HG03432 (cell line): Measurements from ENCODE around the gene NIPSNAP2.
"Not testable (repeated sequence)": the region's sequence is repeated elsewhere in the genome, so short reads cannot be mapped to it uniquely, and the experiment has no call there.

Experiments used
- ATAC-seq: cut with Tn5 transposase; IDR thresholded peaks from one replicate; pipeline ENCODE4 v1.9.1; 2021; ENCODE audit warnings: mild to moderate bottlenecking, moderate library complexity; ENCODE audit not compliant: unreplicated experiment

The NIPSNAP2 gene

DNA sequence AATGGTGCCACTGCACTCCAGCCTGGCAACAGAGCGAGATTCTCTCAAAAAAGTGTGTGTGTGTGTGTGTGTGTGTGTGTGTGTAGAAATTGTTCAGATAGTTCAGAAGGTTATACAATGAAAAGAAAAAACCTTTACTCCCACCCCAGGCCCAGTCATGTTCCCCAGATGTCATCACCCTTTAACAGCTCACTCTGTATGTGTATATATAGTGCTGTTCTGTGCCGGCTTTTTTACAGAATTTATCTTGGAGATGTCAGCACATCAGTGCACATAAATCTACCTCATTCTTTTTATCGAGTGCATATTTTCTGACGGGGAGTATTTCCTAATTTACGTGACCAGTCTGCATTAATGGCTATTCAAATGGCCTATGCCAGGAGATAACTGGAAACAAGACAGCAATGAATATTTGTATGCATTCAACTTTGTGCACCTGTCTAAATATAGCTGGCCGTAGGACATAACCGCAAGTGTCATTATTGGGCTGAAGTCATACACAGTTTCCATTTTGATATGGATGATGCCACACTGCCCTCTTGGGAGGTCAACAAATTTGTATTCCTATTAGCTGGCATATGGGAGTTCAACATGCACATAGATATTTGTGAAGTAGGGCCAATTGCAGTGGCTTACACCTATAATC lies 11.7 kb downstream of the NIPSNAP2 start:
- no peak for ATAC-seq

DNA sequence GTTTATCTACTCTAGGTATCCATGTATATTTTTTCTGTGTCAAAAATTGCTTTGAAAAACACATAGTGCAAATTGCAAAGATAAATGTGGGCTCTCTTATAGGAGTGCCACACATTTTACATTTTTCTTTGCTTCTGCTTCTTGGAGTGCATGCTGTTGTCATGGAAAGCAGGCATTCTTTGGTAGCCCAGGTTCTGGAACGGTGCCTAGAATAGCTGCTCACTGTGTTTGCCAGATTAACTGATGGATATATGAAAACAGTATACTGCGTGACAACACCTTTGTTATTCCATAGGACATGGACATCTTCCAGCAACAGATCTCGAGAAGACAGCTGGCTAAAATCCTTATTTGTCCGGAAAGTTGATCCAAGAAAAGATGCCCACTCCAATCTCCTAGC lies 13.4 kb downstream of the NIPSNAP2 start:
- ATAC-seq = no peak

DNA sequence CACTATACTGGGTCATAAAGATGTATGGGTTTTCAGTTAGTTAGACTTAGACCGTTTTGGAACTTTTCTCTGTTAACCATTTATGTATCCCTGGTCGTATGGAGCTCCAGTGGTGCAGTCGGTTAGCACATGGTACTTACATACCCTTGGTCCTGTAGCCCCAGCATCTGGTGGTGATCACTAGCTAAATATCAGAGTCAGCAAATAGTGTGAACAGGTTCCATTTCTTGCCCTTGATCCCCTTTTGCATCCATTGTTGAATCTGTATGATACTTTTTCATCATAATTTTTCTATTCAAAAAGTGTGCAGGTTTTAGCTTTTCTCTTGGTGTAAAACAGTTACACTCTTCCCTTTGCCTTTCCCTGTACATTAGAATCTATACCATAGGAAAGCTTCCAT lies 15.9 kb downstream of the NIPSNAP2 start:
- ATAC-seq = no peak

DNA sequence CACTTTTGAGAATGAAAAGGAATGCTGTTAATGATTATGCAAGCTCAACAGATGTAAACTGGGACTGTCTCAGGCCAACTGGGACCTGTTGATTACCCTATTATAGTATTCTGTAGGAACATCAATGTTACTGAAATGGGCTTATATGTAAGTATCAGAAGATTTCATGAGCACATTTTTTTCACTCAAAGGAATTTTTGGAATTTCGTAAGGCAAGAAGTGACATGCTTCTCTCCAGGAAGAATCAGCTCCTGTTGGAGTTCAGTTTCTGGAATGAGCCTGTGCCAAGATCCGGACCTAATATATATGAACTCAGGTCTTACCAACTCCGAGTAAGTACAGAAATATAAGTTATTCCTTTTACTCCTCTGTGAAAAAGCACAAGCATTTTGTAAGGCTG lies 19.2 kb downstream of the NIPSNAP2 start:
- ATAC-seq = no peak

DNA sequence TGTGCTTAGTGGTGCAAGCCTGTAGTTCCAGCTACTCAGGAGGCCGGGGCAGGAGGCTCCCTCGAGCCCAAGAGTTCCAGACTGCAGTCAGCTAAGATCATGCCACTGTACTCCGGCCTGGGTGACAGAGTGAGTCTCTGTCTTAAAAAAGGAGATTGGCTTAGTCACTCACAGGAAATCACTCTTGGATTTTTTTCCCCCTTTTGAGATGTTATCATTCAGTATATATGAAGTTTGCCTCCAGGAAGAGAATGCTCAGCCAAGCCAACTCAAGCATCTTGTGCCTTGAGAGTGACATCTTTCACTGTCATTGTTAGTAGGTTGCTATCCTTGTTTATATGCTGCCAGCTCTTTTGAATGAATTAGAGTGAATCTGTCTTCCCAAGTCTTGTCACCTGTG lies 28.0 kb downstream of the NIPSNAP2 start:
- ATAC-seq = no peak

DNA sequence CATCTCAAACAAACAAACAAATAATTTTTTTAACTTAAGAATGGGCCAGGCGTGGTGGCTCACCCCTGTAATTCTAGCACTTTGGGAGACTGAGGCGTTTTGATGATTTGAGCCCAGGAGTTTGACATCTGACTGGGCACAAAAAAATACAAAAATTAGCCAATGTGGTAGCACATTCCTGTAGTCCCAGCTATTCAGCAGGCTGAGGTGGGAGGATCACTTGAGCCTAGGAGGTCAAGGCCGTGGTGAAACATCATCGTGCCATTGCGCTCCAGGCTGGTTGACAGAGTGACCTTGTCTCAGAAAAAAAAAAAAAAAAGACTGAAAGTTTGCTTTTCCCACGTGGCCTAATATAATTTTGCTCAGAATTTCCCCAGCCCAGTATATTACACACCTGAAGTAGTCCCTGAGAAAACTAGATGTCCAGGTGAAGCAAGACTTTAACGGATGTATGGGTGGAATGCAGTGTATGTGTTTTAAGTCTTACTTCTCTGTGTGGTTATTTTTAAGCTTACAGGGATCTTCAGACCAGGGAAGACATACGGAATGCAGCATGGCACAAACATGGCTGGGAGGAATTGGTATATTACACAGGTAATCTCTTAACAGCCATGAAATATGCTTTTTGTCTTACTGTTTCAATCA lies 32.6 kb downstream of the NIPSNAP2 start:
- ATAC-seq = no peak

DNA sequence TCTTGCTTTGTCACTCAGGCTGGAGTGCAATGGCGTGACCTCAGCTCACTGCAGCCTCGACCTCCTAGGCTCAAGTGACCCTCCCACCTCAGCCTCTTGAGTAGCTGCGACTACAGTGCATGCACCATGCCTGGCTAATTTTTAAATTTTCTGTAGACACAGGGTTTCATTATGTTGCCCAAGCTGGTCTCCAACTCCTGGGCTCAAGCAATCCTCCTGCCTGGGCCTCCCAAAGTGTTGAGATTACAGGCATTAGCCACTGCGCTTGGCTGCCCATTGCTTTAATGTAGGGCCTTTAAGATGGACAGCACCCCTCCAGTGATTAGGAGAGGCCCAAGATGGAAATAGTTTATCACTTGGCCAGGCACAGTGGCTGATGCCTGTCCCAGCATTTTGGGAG lies 39.4 kb downstream of the NIPSNAP2 start:
- ATAC-seq = no peak

DNA sequence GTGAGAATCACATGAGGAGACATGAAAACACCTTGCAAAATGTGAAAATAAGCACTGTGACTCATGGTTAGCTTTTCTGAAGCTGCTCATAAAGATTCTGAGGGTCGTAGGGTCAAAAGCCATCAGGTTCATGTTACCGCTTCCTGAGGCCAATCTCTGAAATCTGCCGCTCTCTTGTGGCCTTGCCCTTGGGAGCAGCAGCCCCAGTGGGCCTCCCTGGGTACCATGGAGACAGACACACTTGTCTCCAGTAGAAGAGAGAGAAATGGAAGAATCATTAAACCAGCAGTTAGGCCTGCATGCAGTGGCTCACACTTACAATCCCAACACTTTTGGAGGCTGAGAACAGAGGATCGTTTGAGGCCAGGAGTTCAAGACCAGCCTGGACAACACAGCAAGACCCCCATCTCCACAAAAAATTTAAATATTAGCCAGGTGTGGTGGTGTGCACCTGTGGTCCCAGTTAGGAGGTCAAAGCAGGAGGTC lies 42.8 kb downstream of the NIPSNAP2 start:
- ATAC-seq = no peak

DNA sequence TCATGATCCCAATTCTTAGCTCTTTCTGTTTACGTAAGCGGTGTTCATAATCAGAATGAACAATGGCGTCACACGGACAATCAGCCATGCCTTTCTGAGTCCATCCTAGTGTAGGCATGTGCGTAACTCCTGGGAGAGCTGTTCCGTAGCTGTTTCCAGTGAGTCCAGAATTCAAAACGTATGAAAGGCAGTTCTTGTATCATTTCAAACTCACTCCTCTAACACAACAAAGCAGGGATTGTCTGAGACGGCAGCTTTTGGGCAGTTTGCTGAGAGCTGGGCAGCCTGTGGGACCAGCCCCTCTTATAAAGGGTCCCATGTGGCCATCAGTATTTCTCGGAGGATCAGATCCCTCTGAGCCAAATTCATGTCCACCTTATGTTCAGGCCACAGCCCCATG lies 43.5 kb downstream of the NIPSNAP2 start:
- no peak for ATAC-seq

DNA sequence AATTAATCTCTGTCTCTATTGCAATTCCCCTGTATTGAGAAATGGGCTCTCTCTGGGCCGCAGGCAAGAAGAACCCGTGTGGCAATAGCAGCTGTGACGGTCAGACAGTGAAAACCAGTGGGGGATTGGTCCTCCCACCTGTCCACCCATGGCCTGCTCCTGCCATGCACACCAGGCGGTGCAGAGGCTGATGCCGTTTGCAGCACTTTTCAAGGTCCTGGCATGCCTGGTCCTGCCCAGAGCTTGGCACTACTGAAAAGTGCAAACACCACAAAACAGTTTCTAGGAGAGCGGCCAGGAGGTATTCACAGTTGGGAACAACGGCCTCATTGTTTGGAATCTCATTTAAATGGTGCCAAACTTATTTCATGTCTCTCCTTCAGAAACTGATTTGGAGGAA lies 45.3 kb downstream of the NIPSNAP2 start:
- ATAC-seq = no peak

DNA sequence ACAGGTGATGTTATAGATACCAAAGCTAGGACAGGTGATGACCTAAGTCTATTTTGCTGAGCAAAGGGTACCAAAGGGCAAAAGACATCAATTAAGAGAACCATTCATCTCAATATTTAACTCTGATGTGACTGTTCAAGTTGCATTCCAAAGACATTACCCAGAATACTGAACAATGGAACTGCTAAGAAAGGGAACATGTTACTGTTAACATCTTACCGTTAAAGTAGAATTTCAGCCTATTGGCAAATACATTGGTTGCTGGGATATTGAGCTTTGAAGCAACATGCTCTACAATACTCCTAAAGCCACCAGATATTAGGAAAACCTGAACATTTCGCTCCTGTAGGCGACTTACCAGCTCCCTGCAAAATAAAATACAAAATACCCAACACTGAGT lies 52.6 kb downstream of the NIPSNAP2 start:
- not testable (repeated sequence) for ATAC-seq

DNA sequence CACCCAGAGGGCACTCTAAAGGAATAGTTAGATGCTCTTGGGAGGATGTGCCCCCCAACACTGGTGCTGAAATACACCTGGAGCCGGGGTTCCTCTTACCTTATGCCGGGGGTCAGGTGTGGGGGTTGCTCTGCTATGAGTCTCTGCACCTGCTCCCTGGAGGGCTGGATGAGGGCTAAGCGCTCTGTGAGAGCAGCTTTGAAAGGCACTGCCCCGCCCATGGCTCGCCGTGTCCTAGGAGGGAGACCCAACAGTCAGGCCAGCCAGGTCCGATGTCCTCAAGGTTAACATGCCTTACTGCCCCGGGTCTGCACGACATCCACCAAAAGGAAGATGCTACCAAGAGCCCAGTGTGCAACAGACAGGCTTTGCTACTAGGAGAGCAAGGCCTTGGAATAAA lies 55.1 kb downstream of the NIPSNAP2 start:
- ATAC-seq = no peak

DNA sequence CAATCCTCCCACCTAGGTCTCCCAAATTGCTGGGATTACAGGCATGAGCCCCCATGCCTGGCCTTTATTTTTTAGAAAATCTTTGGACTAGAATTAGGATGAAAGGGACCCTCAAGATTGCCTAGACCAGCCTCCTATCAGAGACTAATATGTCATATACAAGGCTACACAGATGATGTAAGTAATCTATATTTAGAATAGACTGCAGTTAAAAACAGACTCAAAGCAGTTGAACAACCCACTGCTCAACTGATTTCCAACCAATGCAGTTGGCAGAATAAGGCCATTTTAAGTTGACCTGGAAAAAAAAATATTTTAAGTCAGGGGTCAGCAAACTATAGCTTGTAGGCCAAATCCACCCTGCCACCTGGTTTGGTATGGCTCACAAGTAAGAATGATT lies 59.1 kb downstream of the NIPSNAP2 start:
- ATAC-seq = no peak

DNA sequence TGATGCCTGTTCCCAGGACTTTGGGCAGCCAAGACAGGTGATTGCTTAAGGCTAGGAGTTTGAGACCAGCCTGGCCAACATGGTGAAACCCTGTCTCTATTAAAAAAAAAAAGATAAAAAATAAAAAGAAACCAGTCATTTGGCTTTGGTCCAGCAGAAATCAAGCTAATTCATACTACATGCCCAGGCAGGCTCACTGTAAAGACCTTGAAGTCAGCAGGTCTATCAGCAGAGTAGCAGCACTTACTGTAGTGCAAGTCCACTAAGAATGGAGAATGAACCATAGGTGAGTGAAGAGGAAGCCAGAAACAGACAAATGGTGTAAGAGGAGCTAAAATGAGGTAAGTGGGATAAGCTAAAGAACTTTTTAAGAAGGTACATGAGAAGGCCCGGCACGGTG lies 62.2 kb downstream of the NIPSNAP2 start:
- ATAC-seq = no peak

DNA sequence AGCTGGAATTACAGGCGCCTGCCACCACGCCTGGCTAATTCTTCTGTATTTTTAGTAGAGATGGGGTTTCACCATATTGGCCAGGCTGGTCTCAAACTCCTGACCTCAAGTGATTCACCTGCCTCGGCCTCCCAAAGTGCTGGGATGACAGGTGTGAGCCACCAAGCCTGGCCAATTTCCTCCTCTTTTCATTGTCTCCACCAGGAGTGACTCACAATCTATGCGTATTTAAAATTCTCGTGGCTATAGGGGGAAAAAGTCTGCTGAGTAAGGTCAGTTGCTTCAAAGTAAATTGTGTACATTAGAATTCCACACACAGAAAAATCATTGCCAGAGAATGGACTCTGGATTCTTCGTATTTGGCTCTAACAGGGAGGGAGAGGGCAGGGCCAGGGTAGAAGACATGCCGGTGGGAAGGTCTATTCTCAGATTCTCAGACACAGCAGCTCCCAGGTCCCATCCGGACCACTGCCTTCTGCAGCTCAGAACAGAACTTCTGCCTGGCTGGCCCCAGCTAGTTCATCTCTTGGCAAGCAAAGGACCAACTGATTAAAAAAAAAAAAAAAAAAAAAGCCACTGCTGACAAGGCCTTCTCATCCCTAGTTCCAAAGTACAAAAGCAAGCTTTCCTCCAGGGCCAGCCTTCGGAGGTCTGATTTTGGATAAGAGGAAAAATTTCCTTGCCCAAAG lies 64.7 kb downstream of the NIPSNAP2 start:
- ATAC-seq = no peak

DNA sequence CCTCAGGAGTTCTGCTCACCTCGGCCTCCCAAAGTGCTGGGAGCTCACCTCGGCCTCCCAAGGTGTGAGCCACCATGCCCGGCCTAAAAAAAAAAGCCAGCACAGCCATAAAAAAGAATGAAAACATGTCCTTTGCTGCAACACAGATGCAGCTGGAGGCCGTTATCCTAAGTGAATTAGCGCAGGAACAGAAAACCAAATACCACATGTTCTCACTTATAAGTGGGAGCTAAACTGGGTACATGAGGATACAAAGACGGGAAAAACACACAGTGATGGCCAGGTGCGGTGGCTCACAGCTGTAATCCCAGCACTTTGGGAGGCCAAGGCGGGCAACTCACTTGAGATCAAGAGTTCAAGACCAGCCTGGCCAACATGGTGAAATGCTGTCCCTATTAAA lies 66.0 kb downstream of the NIPSNAP2 start:
- no peak for ATAC-seq

DNA sequence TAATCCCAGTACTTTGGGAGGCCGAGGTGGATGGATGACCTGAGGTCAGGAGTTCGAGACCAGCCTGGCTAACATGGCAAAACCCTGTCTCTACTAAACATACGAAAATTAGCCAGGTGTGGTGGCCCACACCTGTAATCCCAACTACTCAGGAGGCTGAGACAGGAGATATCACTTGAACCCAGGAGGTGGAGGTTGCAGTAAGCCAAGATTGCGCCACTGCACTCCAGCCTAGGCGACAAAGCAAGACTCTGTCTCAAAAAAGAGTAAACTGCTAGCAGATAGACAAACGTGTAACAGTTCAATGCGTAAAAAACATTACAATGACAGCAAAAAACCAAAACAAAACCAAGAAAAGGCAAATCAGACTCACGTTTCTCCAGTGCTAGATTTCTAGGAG lies 67.2 kb downstream of the NIPSNAP2 start:
- not testable (repeated sequence) for ATAC-seq

DNA sequence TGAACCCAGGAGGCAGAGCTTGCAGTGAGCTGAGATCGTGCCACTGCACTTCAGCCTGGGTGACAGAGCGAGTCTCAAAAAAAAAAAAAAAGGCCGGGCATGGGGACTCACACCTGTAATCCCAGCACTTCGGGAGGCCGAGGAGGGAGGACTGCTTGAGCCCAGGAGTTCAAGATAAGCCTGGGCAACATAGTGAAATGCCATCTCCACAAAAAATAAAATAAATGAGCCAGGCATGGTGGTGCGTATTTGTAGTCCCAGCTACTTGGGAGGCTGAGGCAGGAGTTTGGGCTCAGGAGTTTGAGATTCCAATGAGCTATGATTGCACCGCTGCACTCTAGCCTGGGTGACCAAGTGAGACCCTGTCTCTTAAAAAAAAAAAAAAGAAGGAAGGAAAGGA lies 68.2 kb downstream of the NIPSNAP2 start:
- not testable (repeated sequence) for ATAC-seq

DNA sequence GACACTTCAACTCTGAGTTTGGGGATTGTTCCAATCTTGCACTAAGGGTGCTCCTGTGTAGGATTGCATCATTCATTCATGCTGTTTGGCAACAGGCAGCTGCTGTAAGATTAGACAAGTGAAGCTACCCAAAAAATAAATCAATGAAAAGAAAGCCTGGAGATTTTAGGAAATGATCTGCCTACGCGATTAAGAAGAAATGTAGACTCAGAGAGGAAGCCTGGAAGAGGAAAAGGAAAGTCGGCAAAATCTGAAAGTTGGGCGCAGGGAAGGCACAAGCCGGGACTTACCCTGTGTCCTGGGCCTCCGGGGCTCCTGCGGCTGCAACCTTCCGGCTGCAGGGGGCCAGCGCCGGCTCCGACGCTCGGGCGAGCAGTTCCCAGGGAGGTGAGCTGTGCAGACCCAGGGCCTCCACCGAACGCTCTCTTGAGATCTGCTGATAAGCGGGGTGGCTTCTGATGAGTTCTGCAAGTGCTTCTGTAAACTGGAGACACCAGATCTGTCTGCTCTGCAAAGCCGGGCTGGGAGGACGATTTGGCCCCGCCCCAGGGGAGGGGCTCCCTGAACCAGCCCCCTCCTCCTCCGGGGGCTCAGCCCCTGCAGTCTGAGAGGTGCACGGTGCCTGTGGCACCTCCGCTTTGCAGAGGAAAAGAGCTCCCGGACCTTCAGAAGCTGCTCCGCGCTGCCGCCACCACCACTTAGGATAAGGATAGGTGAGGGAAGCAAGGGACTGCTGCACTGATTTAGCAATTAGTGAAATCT lies 69.5 kb downstream of the NIPSNAP2 start:
- ATAC-seq = peak; percentile 99

DNA sequence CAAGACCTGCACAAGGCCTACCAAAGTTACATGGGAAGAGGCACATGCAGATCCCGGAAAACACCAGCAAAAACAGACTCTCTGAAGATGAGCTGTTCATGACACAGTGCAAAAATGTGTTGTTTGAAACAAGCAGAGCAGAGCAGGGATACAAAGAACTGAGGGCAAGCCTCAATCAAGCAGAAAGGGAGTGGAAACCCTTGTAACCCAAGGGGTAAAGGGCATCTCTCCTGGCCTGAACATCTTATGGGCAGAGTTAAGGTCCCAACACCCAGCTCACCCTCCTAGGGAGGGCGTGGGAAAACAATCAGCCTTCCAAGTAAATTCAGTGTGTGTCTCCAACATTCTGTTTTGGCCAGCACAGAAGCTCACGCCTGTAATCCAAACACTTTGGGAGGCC lies 76.3 kb downstream of the NIPSNAP2 start:
- ATAC-seq = no peak

DNA sequence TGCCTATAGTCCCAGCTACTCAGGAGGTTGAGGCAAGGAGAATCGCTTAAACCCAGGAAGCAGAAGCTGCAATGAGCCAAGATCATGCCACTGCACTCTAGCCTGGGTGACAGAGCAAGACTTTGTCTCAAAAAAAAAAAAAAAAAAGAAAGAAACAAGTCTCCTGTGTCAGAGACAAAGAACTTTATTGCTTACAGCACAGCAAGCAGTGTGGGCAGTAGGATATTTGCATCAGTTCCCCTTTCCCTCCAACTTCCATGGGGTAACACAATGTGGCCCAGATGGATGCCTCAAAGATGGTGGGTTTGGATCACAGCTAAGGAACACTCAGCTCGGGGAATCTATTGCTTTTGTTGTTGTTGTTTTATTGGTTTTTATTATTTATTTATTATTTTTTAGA lies 81.4 kb downstream of the NIPSNAP2 start:
- not testable (repeated sequence) for ATAC-seq
